Measurements from ENCODE around the gene HASPIN. TPM values are rescaled to one million over a fixed set of nuclear protein-coding genes. Genes with fewer than 3 reads are reported as not detected.

HASPIN gene
- polyA plus RNA-seq, 1 donor (not counting 4 experiments of a cell fraction or from before 2014, with no cell fraction given), result 3.5 TPM

DNA sequence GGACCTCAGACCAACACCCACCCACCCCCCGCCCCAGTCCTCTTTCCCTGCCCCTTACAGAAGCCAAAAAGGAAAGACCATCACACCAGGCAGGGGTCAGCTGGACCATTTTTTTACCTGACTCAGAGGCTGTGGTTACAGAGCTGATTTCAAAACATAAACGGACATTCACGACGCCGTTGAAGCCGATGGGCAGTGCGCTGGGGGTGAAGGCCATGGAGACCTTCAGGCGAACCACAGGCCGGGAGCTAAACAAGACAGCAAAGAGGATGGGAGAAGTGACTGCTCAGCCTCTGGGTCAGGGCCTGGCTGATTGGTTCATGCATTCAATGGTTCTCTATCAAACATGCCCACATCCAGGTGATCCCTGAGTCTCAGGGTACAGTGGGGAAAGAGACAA is 24.1 kb downstream of the HASPIN start:
- no peak overlapping the region for H2AFZ ChIP-seq (ENCODE audit: control insufficient read depth, low read length)
- no peak overlapping the region for H3K4me3 ChIP-seq (ENCODE audit: control insufficient read depth in 2 of 3, extremely low read depth in 1 of 3, insufficient read depth in 2 of 3, low read depth in 1 of 3, low read length in 3 of 3)
- H3K4me2 ChIP-seq (ENCODE audit: control insufficient read depth, extremely low read depth, insufficient read depth, low read depth, low read length), result no peak overlapping the region
- H3K4me1 ChIP-seq (ENCODE audit: control insufficient read depth, extremely low read depth, insufficient read depth, low read length), result no peaks in the 10 kb centered on the region
- H4K20me1 ChIP-seq (ENCODE audit: control insufficient read depth, extremely low read depth, insufficient read depth, low read length), result no peaks in the 10 kb centered on the region
- FAIRE-seq (no peak), DNase-seq (ENCODE audit: low read depth, low spot score) (no peak)
- no peak overlapping the region for H3K9ac ChIP-seq (ENCODE audit: control insufficient read depth, extremely low read depth, insufficient read depth, low read length)
- H3K27me3 ChIP-seq (ENCODE audit: control insufficient read depth, extremely low read depth, insufficient read depth, low read length), result no peaks in the 10 kb centered on the region
- no peak overlapping the region for H3K27ac ChIP-seq (ENCODE audit: control insufficient read depth, insufficient read depth, low read length)
- no peaks in the 10 kb centered on the region for H3K79me2 ChIP-seq (ENCODE audit: control insufficient read depth, insufficient read depth, low read length)
- TF ChIP-seq EZH2 (IDR thresholded peaks at IDR 0.05; ENCODE audit: low read length), result no peak
- no peaks in the 10 kb centered on the region for H3K9me3 ChIP-seq (ENCODE audit: control insufficient read depth, low read depth, low read length)
- H3K9me1 ChIP-seq (ENCODE audit: control insufficient read depth, extremely low read depth, insufficient read depth, low read length), result no peaks in the 10 kb centered on the region
- no peaks in the 10 kb centered on the region for H3K36me3 ChIP-seq (ENCODE audit: control insufficient read depth in 2 of 2, extremely low read depth in 1 of 2, insufficient read depth in 2 of 2, low read length in 2 of 2)
- dilution Hi-C loops (cut with MboI; ENCODE audit: extremely low pct_ligation_motif_present, low sequenced_read_pairs), result no loop called here

DNA sequence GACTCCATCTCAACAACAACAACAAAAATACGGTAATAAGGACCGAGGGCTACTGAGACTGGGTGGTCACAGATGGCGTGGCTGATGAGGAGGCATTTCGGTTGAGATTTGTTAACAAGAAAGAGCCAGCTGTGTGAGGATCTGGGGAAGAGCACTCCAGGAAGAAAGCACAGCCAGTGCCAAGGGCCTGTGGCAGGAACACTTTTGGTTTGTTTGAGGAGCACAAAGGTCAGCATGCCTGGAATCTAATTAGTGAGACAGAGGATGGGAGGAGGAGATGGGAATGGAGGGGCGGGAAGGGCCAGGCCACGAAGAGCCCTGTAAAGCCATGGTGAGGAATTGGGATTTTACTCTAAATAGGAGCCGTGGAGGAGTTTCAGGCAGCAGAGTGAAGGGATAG is 24.9 kb downstream of the HASPIN start:
- Histone ChIP-seq H3K36me3 (ENCODE audit: control insufficient read depth in 2 of 2, extremely low read depth in 1 of 2, insufficient read depth in 2 of 2, low read length in 2 of 2) (no peaks in the 10 kb centered on the region), H3K4me3 (ENCODE audit: control insufficient read depth in 2 of 3, extremely low read depth in 1 of 3, insufficient read depth in 2 of 3, low read depth in 1 of 3, low read length in 3 of 3) (no peak overlapping the region), H3K9me1 (ENCODE audit: control insufficient read depth, extremely low read depth, insufficient read depth, low read length) (no peaks in the 10 kb centered on the region), H3K27me3 (ENCODE audit: control insufficient read depth, extremely low read depth, insufficient read depth, low read length) (no peaks in the 10 kb centered on the region), H3K27ac (ENCODE audit: control insufficient read depth, insufficient read depth, low read length) (no peak overlapping the region), H3K79me2 (ENCODE audit: control insufficient read depth, insufficient read depth, low read length) (no peaks in the 10 kb centered on the region), H4K20me1 (ENCODE audit: control insufficient read depth, extremely low read depth, insufficient read depth, low read length) (no peaks in the 10 kb centered on the region), H2AFZ (ENCODE audit: control insufficient read depth, low read length) (no peak overlapping the region), H3K4me2 (ENCODE audit: control insufficient read depth, extremely low read depth, insufficient read depth, low read depth, low read length) (no peak overlapping the region), H3K4me1 (ENCODE audit: control insufficient read depth, extremely low read depth, insufficient read depth, low read length) (no peaks in the 10 kb centered on the region), H3K9ac (ENCODE audit: control insufficient read depth, extremely low read depth, insufficient read depth, low read length) (no peak overlapping the region), H3K9me3 (ENCODE audit: control insufficient read depth, low read depth, low read length) (no peaks in the 10 kb centered on the region)
- DNase-seq (ENCODE audit: low read depth, low spot score) (no peak), FAIRE-seq (no peak)
- dilution Hi-C loops (cut with MboI; ENCODE audit: extremely low pct_ligation_motif_present, low sequenced_read_pairs), result no loop called here
- TF ChIP-seq, protein P1, sequence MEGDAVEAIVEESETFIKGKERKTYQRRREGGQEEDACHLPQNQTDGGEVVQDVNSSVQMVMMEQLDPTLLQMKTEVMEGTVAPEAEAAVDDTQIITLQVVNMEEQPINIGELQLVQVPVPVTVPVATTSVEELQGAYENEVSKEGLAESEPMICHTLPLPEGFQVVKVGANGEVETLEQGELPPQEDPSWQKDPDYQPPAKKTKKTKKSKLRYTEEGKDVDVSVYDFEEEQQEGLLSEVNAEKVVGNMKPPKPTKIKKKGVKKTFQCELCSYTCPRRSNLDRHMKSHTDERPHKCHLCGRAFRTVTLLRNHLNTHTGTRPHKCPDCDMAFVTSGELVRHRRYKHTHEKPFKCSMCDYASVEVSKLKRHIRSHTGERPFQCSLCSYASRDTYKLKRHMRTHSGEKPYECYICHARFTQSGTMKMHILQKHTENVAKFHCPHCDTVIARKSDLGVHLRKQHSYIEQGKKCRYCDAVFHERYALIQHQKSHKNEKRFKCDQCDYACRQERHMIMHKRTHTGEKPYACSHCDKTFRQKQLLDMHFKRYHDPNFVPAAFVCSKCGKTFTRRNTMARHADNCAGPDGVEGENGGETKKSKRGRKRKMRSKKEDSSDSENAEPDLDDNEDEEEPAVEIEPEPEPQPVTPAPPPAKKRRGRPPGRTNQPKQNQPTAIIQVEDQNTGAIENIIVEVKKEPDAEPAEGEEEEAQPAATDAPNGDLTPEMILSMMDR (optimal IDR thresholded peaks at IDR 0.05 in 1 of 3, IDR thresholded peaks at IDR 0.05 in 1 of 3, conservative IDR thresholded peaks at IDR 0.05 in 1 of 3; ENCODE audit: extremely low read depth in 1 of 3, insufficient read depth in 2 of 3, low read length in 3 of 3), result no peak
- no peak for TF ChIP-seq EZH2 (IDR thresholded peaks at IDR 0.05; ENCODE audit: low read length)

DNA sequence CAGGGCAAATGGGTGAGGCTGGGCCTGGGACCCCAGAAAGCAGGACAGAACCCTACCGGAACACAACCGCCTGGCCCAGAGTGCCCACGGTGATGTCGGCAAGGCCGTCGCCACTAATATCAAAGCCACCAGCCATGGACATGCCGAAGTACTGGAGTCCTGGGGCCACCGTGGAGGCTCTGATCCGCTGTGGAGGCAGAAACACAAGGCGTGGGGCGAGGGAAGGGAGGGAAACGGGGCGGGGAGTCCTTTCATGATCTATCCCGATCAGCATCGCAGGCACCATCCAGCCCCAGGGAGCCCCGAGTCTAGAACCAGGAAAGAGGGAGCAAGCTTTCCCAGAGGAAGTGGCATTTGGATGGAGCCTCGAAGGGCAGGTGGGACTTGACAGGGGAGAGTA is 26.6 kb downstream of the HASPIN start:
- no peak for FAIRE-seq
- Histone ChIP-seq H3K4me3 (ENCODE audit: control insufficient read depth in 2 of 3, extremely low read depth in 1 of 3, insufficient read depth in 2 of 3, low read depth in 1 of 3, low read length in 3 of 3) (no peak overlapping the region), H3K27ac (ENCODE audit: control insufficient read depth, insufficient read depth, low read length) (no peak overlapping the region), H3K9me3 (ENCODE audit: control insufficient read depth, low read depth, low read length) (no peaks in the 10 kb centered on the region), H3K36me3 (ENCODE audit: control insufficient read depth in 2 of 2, extremely low read depth in 1 of 2, insufficient read depth in 2 of 2, low read length in 2 of 2) (no peaks in the 10 kb centered on the region), H2AFZ (ENCODE audit: control insufficient read depth, low read length) (no peak overlapping the region), H3K27me3 (ENCODE audit: control insufficient read depth, extremely low read depth, insufficient read depth, low read length) (no peaks in the 10 kb centered on the region), H3K79me2 (ENCODE audit: control insufficient read depth, insufficient read depth, low read length) (no peaks in the 10 kb centered on the region), H4K20me1 (ENCODE audit: control insufficient read depth, extremely low read depth, insufficient read depth, low read length) (no peaks in the 10 kb centered on the region), H3K4me2 (ENCODE audit: control insufficient read depth, extremely low read depth, insufficient read depth, low read depth, low read length) (no peak overlapping the region), H3K9me1 (ENCODE audit: control insufficient read depth, extremely low read depth, insufficient read depth, low read length) (no peaks in the 10 kb centered on the region), H3K9ac (ENCODE audit: control insufficient read depth, extremely low read depth, insufficient read depth, low read length) (no peak overlapping the region), H3K4me1 (ENCODE audit: control insufficient read depth, extremely low read depth, insufficient read depth, low read length) (peaks cover 4% of the 10 kb centered on the region)
- dilution Hi-C loops (cut with MboI; ENCODE audit: extremely low pct_ligation_motif_present, low sequenced_read_pairs), result no loop called here
- DNase-seq (ENCODE audit: low read depth, low spot score), result no peak
- TF ChIP-seq, protein P1 (optimal IDR thresholded peaks at IDR 0.05 in 1 of 3, IDR thresholded peaks at IDR 0.05 in 1 of 3, conservative IDR thresholded peaks at IDR 0.05 in 1 of 3; ENCODE audit: extremely low read depth in 1 of 3, insufficient read depth in 2 of 3, low read length in 3 of 3), result no peak
- no peak for TF ChIP-seq EZH2 (IDR thresholded peaks at IDR 0.05; ENCODE audit: low read length)
